ENCODE results near the gene FAM149B1. TPM values are rescaled to one million over a fixed set of nuclear protein-coding genes. Genes with fewer than 3 reads are reported as not detected.

Gene FAM149B1
- total RNA-seq, 1 experiment from 2014 or later = 17.5 TPM

- TF ChIP-seq ZBTB33 (IDR thresholded peaks at IDR 0.05; ENCODE audit: extremely low read depth, insufficient replicate concordance, low read length) = no peak
- TF ChIP-seq ZFX (IDR thresholded peaks at IDR 0.05) = no peak
- TF ChIP-seq EZH2phosphoT487 (IDR thresholded peaks at IDR 0.05; ENCODE audit: borderline replicate concordance) = no peak
- TF ChIP-seq EZH2 (IDR thresholded peaks at IDR 0.05) = no peak
- TF ChIP-seq CBX3 (IDR thresholded peaks at IDR 0.05; ENCODE audit: low read depth) = no peak
- no peak for TF ChIP-seq TCF7L2 (IDR thresholded peaks at IDR 0.05; ENCODE audit: borderline replicate concordance, extremely low read depth, insufficient read depth, insufficient read length)
- no peak for TF ChIP-seq EGR1 (IDR thresholded peaks at IDR 0.05; ENCODE audit: low read depth)
Measured at GRCh38 chr10:73186266-73186665, 18.3 kb downstream of the FAM149B1 start (continued).

- Histone ChIP-seq H4K20me1 (ENCODE audit: insufficient read depth) (no peaks in the 10 kb centered on the region), H3K9me3 (ENCODE audit: control insufficient read depth in 1 of 2, insufficient read depth in 1 of 2, low read depth in 1 of 2, low read length in 2 of 2) (no peaks in the 10 kb centered on the region), H3K4me1 (ENCODE audit: control insufficient read depth in 1 of 2, insufficient read depth in 2 of 2, low read length in 2 of 2) (no peaks in the 10 kb centered on the region), H3K9ac (ENCODE audit: low read length) (no peak overlapping the region), H3K4me3 (replicated peaks in 1 of 2; ENCODE audit: low read depth in 1 of 2, low read length in 2 of 2) (no peak overlapping the region), H3K79me2 (ENCODE audit: insufficient read depth, low read length) (no peaks in the 10 kb centered on the region), H3K4me2 (ENCODE audit: low read length) (no peak overlapping the region), H3K27me3 (ENCODE audit: insufficient read depth, low read length) (no peaks in the 10 kb centered on the region), H3K27ac (ENCODE audit: low read depth, low read length) (no peak overlapping the region), H3K9me2 (ENCODE audit: insufficient read depth) (no peaks in the 10 kb centered on the region), H3K36me3 (ENCODE audit: control insufficient read depth in 1 of 2, insufficient read depth in 2 of 2, low read length in 2 of 2) (no peaks in the 10 kb centered on the region), H2AFZ (ENCODE audit: low read depth, low read length, poor library complexity, severe bottlenecking) (no peak overlapping the region)
- no TSS peak for BruUV-seq (replicated peaks)
- ChIA-PET RAD21 (ENCODE audit: low non-redundant PET in 1 of 2, low total read pairs in 2 of 2, uncharacterized antibody in 2 of 2, unreplicated experiment in 2 of 2) (no interaction called here), CTCF (no interaction called here), POLR2A (no interaction called here)
- TF ChIP-seq REST (IDR thresholded peaks at IDR 0.05; ENCODE audit: low read depth) = no peak
- no peak for TF ChIP-seq EZH2phosphoT487 (IDR thresholded peaks at IDR 0.05; ENCODE audit: borderline replicate concordance)
- TF ChIP-seq FOSL1 (IDR thresholded peaks at IDR 0.05; ENCODE audit: low read depth) = no peak
- TF ChIP-seq YY1 (IDR thresholded peaks at IDR 0.05; ENCODE audit: extremely low read depth, insufficient replicate concordance, low read depth, low read length) = no peak
- TF ChIP-seq JUND (IDR thresholded peaks at IDR 0.05) = no peak
- TF ChIP-seq POLR2A (IDR thresholded peaks at IDR 0.05; ENCODE audit: borderline replicate concordance, extremely low read depth, insufficient read depth, insufficient read length) = no peak
- no peak for TF ChIP-seq MAX (IDR thresholded peaks at IDR 0.05)
- no peak for TF ChIP-seq ZNF274 (IDR thresholded peaks at IDR 0.05; ENCODE audit: low read depth, low read length)
- TF ChIP-seq SRF (IDR thresholded peaks at IDR 0.05; ENCODE audit: low read depth) = no peak
- TF ChIP-seq ZFX (IDR thresholded peaks at IDR 0.05) = no peak
- TF ChIP-seq ZBTB33 (IDR thresholded peaks at IDR 0.05; ENCODE audit: extremely low read depth, insufficient replicate concordance, low read length) = no peak
- no peak for TF ChIP-seq SIN3A (IDR thresholded peaks at IDR 0.05; ENCODE audit: low read depth)
- no peak for TF ChIP-seq POLR2AphosphoS5 (IDR thresholded peaks at IDR 0.05; ENCODE audit: low read depth, low read length)
- TF ChIP-seq TCF7L2 (IDR thresholded peaks at IDR 0.05; ENCODE audit: borderline replicate concordance, extremely low read depth, insufficient read depth, insufficient read length) = no peak
- TF ChIP-seq CEBPB (IDR thresholded peaks at IDR 0.05; ENCODE audit: low read depth) = no peak
- intact Hi-C loops (cut with micrococcal nuclease) = no loop called here
- no peak for DNase-seq (ENCODE audit: low read depth, low spot score)
- no peak for ATAC-seq
Measured at GRCh38 chr10:73190188-73190587, 22.3 kb downstream of the FAM149B1 start.

Data from HCT116 (cell line).